Measurements from ENCODE around the gene KCNK10. TPM values are rescaled to one million over a fixed set of nuclear protein-coding genes. Genes with fewer than 3 reads are reported as not detected.

KCNK10 gene
- polyA plus RNA-seq, 2 of the 4 experiments (the other 2 are of a cell fraction): not detected

DNA sequence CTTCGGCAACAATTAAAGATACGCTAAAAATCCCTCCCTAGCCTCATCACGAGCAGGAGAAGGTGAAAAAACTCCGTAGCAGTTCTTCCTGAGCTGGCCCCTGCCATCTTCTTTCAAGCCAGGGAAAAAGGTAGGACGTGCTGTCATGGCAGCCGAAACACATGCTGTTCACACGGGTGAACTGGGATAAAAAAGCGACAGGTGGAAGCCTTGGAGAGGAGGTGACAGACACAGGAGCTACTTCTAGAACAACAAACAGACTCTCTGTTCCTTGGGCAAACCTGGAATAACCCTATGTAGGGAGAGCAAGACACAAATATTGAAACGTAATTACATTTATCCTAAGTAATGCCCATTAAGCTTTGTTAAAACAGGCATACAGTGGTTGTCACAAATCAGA lies 81.3 kb downstream of the KCNK10 start:
- Histone ChIP-seq H3K4me2 (no peak overlapping the region), H3K4me3 (no peak overlapping the region), H3K9me3 (no peaks in the 10 kb centered on the region), H3K27ac (no peak overlapping the region), H3K4me1 (no peaks in the 10 kb centered on the region)
- ATAC-seq: no peak
- no peak for DNase-seq (ENCODE audit: low read depth in 1 of 2, low spot score in 1 of 2)
- no peak for FAIRE-seq
- ChIA-PET CTCF (interaction anchor here (0.9 to 1.5 kb wide), 3 partner anchors 12 to 53 kb away, joined by 3 to 5 read pairs (median 3); no protein-coding TSS in a partner anchor), POLR2A (no interaction called here)
- WGBS (ENCODE audit: missing lambda C conversion rate): 14% methylated on average over 9 of the region's 9 CpGs
- TF ChIP-seq MYC (IDR thresholded peaks at IDR 0.05; ENCODE audit: borderline replicate concordance, low read length) (no peak), POLR2AphosphoS2 (conservative IDR thresholded peaks at IDR 0.05; ENCODE audit: low read length) (no peak), EHF (CRISPR knock-in tag; IDR thresholded peaks at IDR 0.05) (no peak), RFX5 (IDR thresholded peaks at IDR 0.05) (no peak), RCOR1 (IDR thresholded peaks at IDR 0.05; ENCODE audit: low read depth, low read length) (no peak), HOXB5 (CRISPR knock-in tag; IDR thresholded peaks at IDR 0.05) (no peak), KDM5A (IDR thresholded peaks at IDR 0.05) (no peak), NFE2L2 (conservative IDR thresholded peaks at IDR 0.05; ENCODE audit: low read length) (no peak), EP300 (IDR thresholded peaks at IDR 0.05) (no peak), BHLHE40 (IDR thresholded peaks at IDR 0.05; ENCODE audit: low read depth, low read length) (no peak), CBX8 (IDR thresholded peaks at IDR 0.05) (no peak), KDM1A (IDR thresholded peaks at IDR 0.05; ENCODE audit: low read depth) (no peak), CEBPB (IDR thresholded peaks at IDR 0.05) (no peak), HOXA7 (CRISPR knock-in tag; IDR thresholded peaks at IDR 0.05) (no peak), ATOH8 (CRISPR knock-in tag; IDR thresholded peaks at IDR 0.05; ENCODE audit: low read depth) (no peak), MAZ (IDR thresholded peaks at IDR 0.05; ENCODE audit: borderline replicate concordance, low read depth, low read length) (no peak), ELK1 (IDR thresholded peaks at IDR 0.05; ENCODE audit: low read depth, low read length) (no peak), USF2 (IDR thresholded peaks at IDR 0.05) (no peak)
- TF ChIP-seq, protein P1, sequence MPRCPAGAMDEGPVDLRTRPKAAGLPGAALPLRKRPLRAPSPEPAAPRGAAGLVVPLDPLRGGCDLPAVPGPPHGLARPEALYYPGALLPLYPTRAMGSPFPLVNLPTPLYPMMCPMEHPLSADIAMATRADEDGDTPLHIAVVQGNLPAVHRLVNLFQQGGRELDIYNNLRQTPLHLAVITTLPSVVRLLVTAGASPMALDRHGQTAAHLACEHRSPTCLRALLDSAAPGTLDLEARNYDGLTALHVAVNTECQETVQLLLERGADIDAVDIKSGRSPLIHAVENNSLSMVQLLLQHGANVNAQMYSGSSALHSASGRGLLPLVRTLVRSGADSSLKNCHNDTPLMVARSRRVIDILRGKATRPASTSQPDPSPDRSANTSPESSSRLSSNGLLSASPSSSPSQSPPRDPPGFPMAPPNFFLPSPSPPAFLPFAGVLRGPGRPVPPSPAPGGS (IDR thresholded peaks at IDR 0.05): no peak

DNA sequence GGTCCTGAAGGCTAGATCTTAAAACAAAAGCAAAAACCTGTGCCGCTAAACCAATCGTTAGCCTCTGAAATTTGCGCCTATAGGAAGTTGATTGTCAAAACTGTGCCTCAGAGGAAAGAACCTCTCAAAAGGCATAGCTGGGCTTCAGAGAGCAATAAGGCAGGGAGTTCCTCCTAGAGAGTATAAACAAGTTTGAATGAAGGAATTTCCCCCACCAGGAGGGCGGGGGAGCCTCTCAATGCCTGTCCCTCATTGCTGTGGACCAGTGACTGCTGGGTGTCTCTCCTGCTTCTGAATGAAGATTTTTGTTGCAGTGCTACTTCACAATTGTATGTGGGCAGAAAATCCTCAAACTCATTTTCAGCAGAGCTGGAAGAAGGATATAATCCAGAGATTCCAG lies 88.6 kb downstream of the KCNK10 start:
- DNase-seq (ENCODE audit: low read depth in 1 of 2, low spot score in 1 of 2) (no peak), FAIRE-seq (no peak), ATAC-seq (no peak)
- TF ChIP-seq E2F6 (IDR thresholded peaks at IDR 0.05; ENCODE audit: borderline replicate concordance, low read depth) (no peak), POLR2AphosphoS2 (conservative IDR thresholded peaks at IDR 0.05; ENCODE audit: low read length) (no peak), ZFP36 (IDR thresholded peaks at IDR 0.05; ENCODE audit: borderline replicate concordance, partially characterized antibody) (no peak), HDAC2 (IDR thresholded peaks at IDR 0.05) (no peak)
- TF ChIP-seq, protein P2, sequence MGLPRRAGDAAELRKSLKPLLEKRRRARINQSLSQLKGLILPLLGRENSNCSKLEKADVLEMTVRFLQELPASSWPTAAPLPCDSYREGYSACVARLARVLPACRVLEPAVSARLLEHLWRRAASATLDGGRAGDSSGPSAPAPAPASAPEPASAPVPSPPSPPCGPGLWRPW (IDR thresholded peaks at IDR 0.05): no peak
- TF ChIP-seq, protein P3, sequence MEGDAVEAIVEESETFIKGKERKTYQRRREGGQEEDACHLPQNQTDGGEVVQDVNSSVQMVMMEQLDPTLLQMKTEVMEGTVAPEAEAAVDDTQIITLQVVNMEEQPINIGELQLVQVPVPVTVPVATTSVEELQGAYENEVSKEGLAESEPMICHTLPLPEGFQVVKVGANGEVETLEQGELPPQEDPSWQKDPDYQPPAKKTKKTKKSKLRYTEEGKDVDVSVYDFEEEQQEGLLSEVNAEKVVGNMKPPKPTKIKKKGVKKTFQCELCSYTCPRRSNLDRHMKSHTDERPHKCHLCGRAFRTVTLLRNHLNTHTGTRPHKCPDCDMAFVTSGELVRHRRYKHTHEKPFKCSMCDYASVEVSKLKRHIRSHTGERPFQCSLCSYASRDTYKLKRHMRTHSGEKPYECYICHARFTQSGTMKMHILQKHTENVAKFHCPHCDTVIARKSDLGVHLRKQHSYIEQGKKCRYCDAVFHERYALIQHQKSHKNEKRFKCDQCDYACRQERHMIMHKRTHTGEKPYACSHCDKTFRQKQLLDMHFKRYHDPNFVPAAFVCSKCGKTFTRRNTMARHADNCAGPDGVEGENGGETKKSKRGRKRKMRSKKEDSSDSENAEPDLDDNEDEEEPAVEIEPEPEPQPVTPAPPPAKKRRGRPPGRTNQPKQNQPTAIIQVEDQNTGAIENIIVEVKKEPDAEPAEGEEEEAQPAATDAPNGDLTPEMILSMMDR (IDR thresholded peaks at IDR 0.05): no peak
- H3K4me1 ChIP-seq: no peaks in the 10 kb centered on the region
- ChIA-PET CTCF (interaction anchor here (0.7 to 3.2 kb wide), 3 partner anchors 23 to 45 kb away, joined by 3 to 9 read pairs (median 5); no protein-coding TSS in a partner anchor), POLR2A (no interaction called here)
- no peak overlapping the region for H3K4me2 ChIP-seq
- WGBS (ENCODE audit: missing lambda C conversion rate): 70% methylated on average over 4 of the region's 4 CpGs
- 0 out of 3 replicates have a peak, but pooled peaks cover 3% of the 10 kb centered on the region for H3K9me3 ChIP-seq
- H3K4me3 ChIP-seq: no peak overlapping the region
- no peak overlapping the region for H3K27ac ChIP-seq
